ENCODE data around the gene KIAA1671. TPM values are rescaled to one million over a fixed set of nuclear protein-coding genes. Genes with fewer than 3 reads are reported as not detected.
"Not testable (repeated sequence)": the region's sequence is repeated elsewhere in the genome, so short reads cannot be mapped to it uniquely, and the experiment has no call there.

Gene KIAA1671
- total and polyA plus RNA-seq, 9 of the 15 experiments (the other 6 are each of a cell fraction or from before 2014, with no cell fraction given) = under 0.01 to 0.11 (median 0.02) TPM; not detected in 5

GRCh38 chr22:25233706-25234105 lies 281.2 kb downstream of the KIAA1671 start:
- intact Hi-C loops (cut with micrococcal nuclease) (loop anchor here (10.0 kb wide), 1 partner anchor 471 kb away; no protein-coding TSS in a partner anchor), in situ Hi-C loops (cut with MboI) (loop anchor here (10.0 kb wide), 1 partner anchor 101 kb away; no protein-coding TSS in a partner anchor)
- H2AFZ ChIP-seq (ENCODE audit: low read depth, low read length); ATAC-seq; CTCF ChIA-PET (ENCODE audit: low intra/inter-chr PET ratio); H3K27me3 ChIP-seq (ENCODE audit: control insufficient read depth in 2 of 2, insufficient read depth in 2 of 2, low read length in 2 of 2); BruUV-seq (replicated peaks); DNase-seq (ENCODE audit: extremely low read depth in 1 of 4, low spot score in 3 of 4); H3K9me3 ChIP-seq (replicated peaks; ENCODE audit: control insufficient read depth, insufficient read depth, low read depth, low read length); H3K27ac ChIP-seq (ENCODE audit: extremely low read depth, low read depth, low read length); H3K9me1 ChIP-seq (ENCODE audit: control insufficient read depth, insufficient read depth, low read length); POLR2A ChIA-PET; H3K4me2 ChIP-seq (ENCODE audit: insufficient read depth, low read length); H3K79me2 ChIP-seq (ENCODE audit: control insufficient read depth, insufficient read depth, low read length); H3K4me3 ChIP-seq; H3K36me3 ChIP-seq (ENCODE audit: control insufficient read depth, insufficient read depth, low read length); H3K9ac ChIP-seq (ENCODE audit: insufficient read depth in 1 of 2, low read depth in 2 of 2, low read length in 2 of 2); H3K4me1 ChIP-seq (replicated peaks in 1 of 2; ENCODE audit: control insufficient read depth in 2 of 2, insufficient read depth in 2 of 2, low read length in 2 of 2); H4K20me1 ChIP-seq (replicated peaks; ENCODE audit: control insufficient read depth, insufficient read depth, low read length); FAIRE-seq: not testable (repeated sequence)
- TF ChIP-seq ZNF146 (CRISPR knock-in tag; IDR thresholded peaks at IDR 0.05; ENCODE audit: unreplicated experiment) = peak; percentile 14

- H3K79me2 ChIP-seq (ENCODE audit: control insufficient read depth, insufficient read depth, low read length) = no peaks in the 10 kb centered on the region
- no peaks in the 10 kb centered on the region for H3K36me3 ChIP-seq (ENCODE audit: control insufficient read depth, insufficient read depth, low read length)
- in situ Hi-C loops (cut with MboI) = loop anchor here (10.0 kb wide), 1 partner anchor 99 kb away; no protein-coding TSS in a partner anchor
- no peak overlapping the region for H3K4me2 ChIP-seq (ENCODE audit: insufficient read depth, low read length)
- H2AFZ ChIP-seq (ENCODE audit: low read depth, low read length) = no peak overlapping the region
- CTCF ChIA-PET (ENCODE audit: low intra/inter-chr PET ratio) = no interaction called here
- no peak overlapping the region for H3K9ac ChIP-seq (ENCODE audit: insufficient read depth in 1 of 2, low read depth in 2 of 2, low read length in 2 of 2)
- H3K9me1 ChIP-seq (ENCODE audit: control insufficient read depth, insufficient read depth, low read length) = no peaks in the 10 kb centered on the region
- POLR2A ChIA-PET = no interaction called here
- ATAC-seq = peak; percentile 100
- no peaks in the 10 kb centered on the region for H4K20me1 ChIP-seq (replicated peaks; ENCODE audit: control insufficient read depth, insufficient read depth, low read length)
- peak; percentile 75 for FAIRE-seq
- no peaks in the 10 kb centered on the region for H3K9me3 ChIP-seq (replicated peaks; ENCODE audit: control insufficient read depth, insufficient read depth, low read depth, low read length)
- no peak overlapping the region for H3K4me3 ChIP-seq
- no peak overlapping the region for H3K27ac ChIP-seq (ENCODE audit: extremely low read depth, low read depth, low read length)
- BruUV-seq (replicated peaks) = no TSS peak
- WGBS (ENCODE audit: insufficient coverage, low coverage, missing lambda C conversion rate) = under 1% methylated on average over 27 of the region's 30 CpGs
- DNase-seq (ENCODE audit: extremely low read depth in 1 of 4, low spot score in 3 of 4) = peak; percentile 84 to 100 (median 99)
- H3K27me3 ChIP-seq (ENCODE audit: control insufficient read depth in 2 of 2, insufficient read depth in 2 of 2, low read length in 2 of 2) = no peaks in the 10 kb centered on the region
- H3K4me1 ChIP-seq (replicated peaks in 1 of 2; ENCODE audit: control insufficient read depth in 2 of 2, insufficient read depth in 2 of 2, low read length in 2 of 2) = peaks cover 0 to 5% of the 10 kb centered on the region in 2 experiments; a peak in 1 of 5 replicates
- intact Hi-C loops (cut with micrococcal nuclease) = loop anchor here (5.0 to 10.0 kb wide), 2 partner anchors 97 to 469 kb away; no protein-coding TSS in a partner anchor
- TF ChIP-seq RBM25 (IDR thresholded peaks at IDR 0.05; ENCODE audit: low read depth, low read length, severe bottlenecking) (peak; percentile 90), ZNF311 (CRISPR knock-in tag; IDR thresholded peaks at IDR 0.05) (no peak), ZNF436 (CRISPR knock-in tag; IDR thresholded peaks at IDR 0.05) (no peak), NRF1 (conservative IDR thresholded peaks at IDR 0.05 in 1 of 2, IDR thresholded peaks at IDR 0.05 in 1 of 2) (peak; percentile 69 to 72), CCNT2 (IDR thresholded peaks at IDR 0.05; ENCODE audit: borderline replicate concordance, extremely low read depth, insufficient read length, low read depth, low read length) (no peak), ZNF586 (CRISPR knock-in tag; conservative IDR thresholded peaks at IDR 0.05) (no peak), PKNOX1 (IDR thresholded peaks at IDR 0.05) (peak; percentile 99), CREM (IDR thresholded peaks at IDR 0.05; ENCODE audit: low read depth) (peak; percentile 60), MCM5 (IDR thresholded peaks at IDR 0.05; ENCODE audit: low read depth) (no peak)
Measured at GRCh38 chr22:25235547-25236290, 283.2 kb downstream of the KIAA1671 start.
